Prostate gland (tissue), 2 donors: ENCODE data around the gene LPCAT1. TPM values are rescaled to one million over a fixed set of nuclear protein-coding genes. Genes with fewer than 3 reads are reported as not detected.
A peak's percentile ranks its signal among the peaks of the same experiment; 100 is the strongest.

Experiments used
- DNase-seq: peaks from one replicate; pipeline ENCODE4 v3.0.0-alpha.2; 2019; ENCODE audit warnings: low spot score
- H3K27ac ChIP-seq, 2 donors: fragments of 200-600 bp; sonication (generic); 2 replicates each; pipeline ENCODE4 v1.5.1; 2017 to 2019
- H3K27me3 ChIP-seq: fragments of 200-600 bp; sonication (generic); replicated peaks from 2 replicates; pipeline ENCODE4 v1.5.1; 2019; ENCODE audit not compliant: insufficient read depth
- H3K36me3 ChIP-seq, 2 donors: fragments of 200-600 bp; sonication (generic); 1 replicate in 1 of 2; 2 replicates in 1 of 2; pipeline versions ENCODE4 v1.5.1 to v1.8.1; 2017 to 2019
- H3K4me1 ChIP-seq: fragments of 200-600 bp; sonication (generic); replicated peaks from 2 replicates; pipeline ENCODE4 v1.5.1; 2019
- H3K4me3 ChIP-seq, 2 donors: fragments of 200-600 bp; sonication (generic); 2 replicates each; pipeline ENCODE4 v1.5.1; 2017 to 2019
- H3K9me3 ChIP-seq: fragments of 200-600 bp; sonication (generic); 2 replicates; pipeline ENCODE4 v1.5.1; 2017
- POLR2A ChIP-seq: fragments of 450-650 bp; IDR thresholded peaks from one replicate; pipeline ENCODE4 v1.6.1; 2016; ENCODE audit warnings: antibody characterized with exemption, mild to moderate bottlenecking
- POLR2AphosphoS5 ChIP-seq: sonication (generic); formaldehyde crosslinking; IDR thresholded peaks from one replicate; pipeline ENCODE4 v1.6.1; 2017; ENCODE audit warnings: antibody characterized with exemption
- WGBS: methylation state at CpG from one replicate; pipeline ENCODE4 v1.1.5; 2018; 5-methylcytosine and 5-hydroxymethylcytosine counted together
- intact Hi-C: fragments of 100-400 bp; cut with DNase I; formaldehyde crosslinking; loops from one replicate; pipeline ENCODE4 v1.14.2; 2022
- total RNA-seq, 2 donors: library from RNA; depleted of rRNA; stranded (reverse); fragments of >200 nt; gene quantifications; one replicate each; pipeline ENCODE4 v1.1.0, GENCODE V29; 2016
- TF ChIP-seq, protein P1 (sequence below), 4 experiments: fragments of 200-600 bp in 2 of 4; fragments of 450-650 bp in 2 of 4; sonication (generic) in 2 of 4; IDR thresholded peaks; 1 replicate in 3 of 4; 2 replicates in 1 of 4; pipeline ENCODE4 v1.5.1; 2016 to 2019; ENCODE audit warnings: antibody characterized with exemption in 4 of 4, mild to moderate bottlenecking in 2 of 4, moderate library complexity in 2 of 4

Gene LPCAT1
- total RNA-seq, 2 donors from 2014 or later = 22.6 to 23.9 TPM

DNA sequence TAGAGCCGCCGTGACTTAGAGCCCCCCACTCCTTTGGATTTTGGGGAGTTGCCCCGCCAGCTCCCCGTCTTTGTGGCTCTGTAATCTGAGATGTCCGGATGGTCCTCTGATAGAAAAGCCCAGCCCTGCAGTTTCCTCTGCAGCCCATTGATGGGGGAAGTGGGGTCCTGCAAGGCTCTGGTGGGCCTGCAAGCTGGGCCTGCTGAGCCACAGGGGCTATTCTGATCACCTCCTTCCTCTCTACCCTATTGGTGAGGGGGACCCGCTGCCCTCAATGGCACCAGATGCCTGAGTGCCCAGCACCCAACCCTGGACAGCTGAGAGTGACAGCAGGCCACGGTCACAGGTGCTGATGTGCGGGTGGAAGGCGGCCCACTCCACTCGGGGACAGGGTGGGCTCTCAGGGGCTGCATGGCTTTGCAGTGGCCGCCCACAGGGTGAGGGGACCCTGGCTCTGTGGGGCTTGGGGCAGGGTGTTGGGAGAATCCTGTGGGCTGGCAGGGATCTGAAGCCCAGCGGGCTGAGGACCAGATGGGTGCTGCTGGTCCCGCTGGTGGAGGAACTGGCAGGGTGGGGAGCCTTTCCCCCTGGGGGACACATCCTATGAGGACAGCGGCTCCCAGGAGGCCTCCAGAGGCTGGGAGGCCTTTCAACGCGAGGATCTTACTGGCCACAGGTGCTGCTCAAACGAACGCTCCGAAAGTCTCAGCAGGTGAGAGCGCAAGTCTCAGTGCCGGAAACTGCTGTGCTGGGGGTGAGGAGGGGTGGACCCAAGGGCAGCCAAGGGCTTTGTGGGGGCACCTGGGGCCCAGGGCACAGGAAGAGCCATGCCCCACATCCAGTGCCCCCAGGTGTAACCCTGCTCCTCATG lies 30.0 kb upstream of the LPCAT1 start:
- Histone ChIP-seq H3K4me3 (no peak overlapping the region), H3K27ac (no peak overlapping the region), H3K36me3 (no peaks in the 10 kb centered on the region), H3K27me3 (peaks cover 3% of the 10 kb centered on the region), H3K9me3 (no peaks in the 10 kb centered on the region), H3K4me1 (no peaks in the 10 kb centered on the region)
- 93% methylated on average over 18 of the region's 21 CpGs for WGBS
- TF ChIP-seq POLR2AphosphoS5 (no peak), POLR2A (no peak)
- TF ChIP-seq, protein P1, sequence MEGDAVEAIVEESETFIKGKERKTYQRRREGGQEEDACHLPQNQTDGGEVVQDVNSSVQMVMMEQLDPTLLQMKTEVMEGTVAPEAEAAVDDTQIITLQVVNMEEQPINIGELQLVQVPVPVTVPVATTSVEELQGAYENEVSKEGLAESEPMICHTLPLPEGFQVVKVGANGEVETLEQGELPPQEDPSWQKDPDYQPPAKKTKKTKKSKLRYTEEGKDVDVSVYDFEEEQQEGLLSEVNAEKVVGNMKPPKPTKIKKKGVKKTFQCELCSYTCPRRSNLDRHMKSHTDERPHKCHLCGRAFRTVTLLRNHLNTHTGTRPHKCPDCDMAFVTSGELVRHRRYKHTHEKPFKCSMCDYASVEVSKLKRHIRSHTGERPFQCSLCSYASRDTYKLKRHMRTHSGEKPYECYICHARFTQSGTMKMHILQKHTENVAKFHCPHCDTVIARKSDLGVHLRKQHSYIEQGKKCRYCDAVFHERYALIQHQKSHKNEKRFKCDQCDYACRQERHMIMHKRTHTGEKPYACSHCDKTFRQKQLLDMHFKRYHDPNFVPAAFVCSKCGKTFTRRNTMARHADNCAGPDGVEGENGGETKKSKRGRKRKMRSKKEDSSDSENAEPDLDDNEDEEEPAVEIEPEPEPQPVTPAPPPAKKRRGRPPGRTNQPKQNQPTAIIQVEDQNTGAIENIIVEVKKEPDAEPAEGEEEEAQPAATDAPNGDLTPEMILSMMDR (IDR thresholded peaks at IDR 0.05) = no peak
- intact Hi-C loops = no loop called here
- DNase-seq = peak; percentile 1

DNA sequence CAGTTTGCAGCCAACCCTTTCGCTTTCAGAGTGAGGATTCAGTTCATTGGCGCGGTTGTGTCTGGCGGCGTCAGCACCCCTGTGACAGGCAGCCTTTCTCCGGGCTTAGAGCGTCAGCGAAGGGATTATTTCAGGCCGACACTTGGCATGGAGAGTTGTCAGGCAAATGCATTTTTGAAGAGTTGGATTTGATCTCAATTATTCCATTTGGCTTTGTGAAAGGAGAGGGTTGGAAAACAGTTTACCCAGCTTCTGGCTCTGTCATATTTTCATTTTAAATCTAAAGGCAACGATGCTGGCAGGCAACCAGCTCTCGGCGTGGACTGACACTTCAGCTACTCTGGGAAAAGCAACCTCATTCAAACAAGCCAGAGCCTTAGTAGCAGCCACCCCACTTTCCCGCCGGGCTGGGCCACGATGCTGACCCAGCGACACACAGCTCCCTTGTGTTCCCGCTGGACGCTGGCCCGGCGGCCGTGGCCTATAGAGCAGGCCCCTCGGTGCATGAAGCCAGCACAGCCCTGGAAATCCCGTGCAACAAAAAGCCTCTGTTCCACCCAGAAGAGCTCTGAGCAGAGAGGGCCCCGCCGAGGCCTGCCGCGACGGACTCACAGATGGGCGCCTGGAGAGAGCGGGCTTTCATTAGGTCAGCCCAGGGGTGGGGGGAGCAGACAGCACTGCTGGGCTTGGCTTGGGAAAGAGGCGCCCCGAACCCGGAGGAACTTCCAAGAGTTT lies 28.9 kb upstream of the LPCAT1 start:
- H3K4me3 ChIP-seq = no peak overlapping the region
- TF ChIP-seq POLR2AphosphoS5 (no peak), POLR2A (no peak)
- TF ChIP-seq, protein P1 (IDR thresholded peaks at IDR 0.05) = no peak
- WGBS = 50% methylated on average over 33 of the region's 33 CpGs

DNA sequence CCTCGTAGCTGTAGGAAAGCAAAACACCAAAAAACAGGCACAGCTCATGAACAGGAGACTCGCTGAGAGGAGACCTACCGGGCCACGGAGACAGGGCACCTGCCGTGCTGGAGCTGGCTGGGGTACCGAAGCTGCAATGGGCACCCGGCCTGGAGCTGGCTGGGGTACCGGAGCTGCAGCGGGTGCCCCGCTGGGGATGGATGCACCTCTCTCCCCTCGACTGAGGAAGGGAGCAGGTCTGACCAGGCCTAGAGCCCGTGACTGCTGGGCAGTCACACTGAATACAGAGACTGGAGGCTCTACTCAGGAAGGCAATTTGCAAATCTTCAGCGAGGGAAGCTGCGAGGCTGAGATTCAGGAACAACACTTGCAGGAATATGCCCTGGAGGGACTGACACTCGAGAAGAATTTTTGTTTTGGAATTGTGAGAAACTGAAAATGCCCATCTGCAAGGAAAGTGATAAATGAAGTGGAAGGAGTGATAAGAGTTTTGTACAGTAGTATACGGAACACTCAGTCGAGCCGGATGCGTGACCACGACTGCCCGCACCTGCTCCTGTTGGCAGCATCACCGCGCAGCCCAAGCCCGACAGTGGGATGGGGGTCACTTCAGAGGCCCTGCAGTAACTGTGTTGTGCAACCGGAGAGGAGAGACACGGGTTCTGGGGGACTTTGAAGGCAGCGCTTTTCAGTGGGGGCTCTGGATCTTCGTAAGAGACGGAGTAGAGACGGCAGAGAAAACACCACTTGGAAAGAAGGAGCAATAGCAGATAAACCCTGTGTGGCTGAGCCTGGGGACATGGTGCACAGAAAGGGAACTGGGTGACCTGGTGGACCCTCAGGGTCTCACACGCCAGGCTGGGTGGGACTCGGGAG lies 27.9 kb upstream of the LPCAT1 start:
- Histone ChIP-seq H3K4me3 (no peak overlapping the region), H3K27me3 (peaks cover 3% of the 10 kb centered on the region), H3K4me1 (no peaks in the 10 kb centered on the region), H3K9me3 (no peaks in the 10 kb centered on the region), H3K27ac (no peak overlapping the region), H3K36me3 (no peaks in the 10 kb centered on the region)
- 87% methylated on average over 32 of the region's 32 CpGs for WGBS
- TF ChIP-seq POLR2AphosphoS5 (no peak), POLR2A (no peak)
- TF ChIP-seq, protein P1 (IDR thresholded peaks at IDR 0.05) = no peak
- intact Hi-C loops = no loop called here
- DNase-seq = peak; percentile 2

More for the DNA sequence above, 28.9 kb upstream of the LPCAT1 start:
- no peaks in the 10 kb centered on the region for H3K4me1 ChIP-seq
- no peaks in the 10 kb centered on the region for H3K9me3 ChIP-seq
- H3K27ac ChIP-seq = no peak overlapping the region
- intact Hi-C loops = no loop called here
- DNase-seq = peak; percentile 3
- H3K27me3 ChIP-seq = peaks cover 3% of the 10 kb centered on the region
- H3K36me3 ChIP-seq = no peaks in the 10 kb centered on the region

DNA sequence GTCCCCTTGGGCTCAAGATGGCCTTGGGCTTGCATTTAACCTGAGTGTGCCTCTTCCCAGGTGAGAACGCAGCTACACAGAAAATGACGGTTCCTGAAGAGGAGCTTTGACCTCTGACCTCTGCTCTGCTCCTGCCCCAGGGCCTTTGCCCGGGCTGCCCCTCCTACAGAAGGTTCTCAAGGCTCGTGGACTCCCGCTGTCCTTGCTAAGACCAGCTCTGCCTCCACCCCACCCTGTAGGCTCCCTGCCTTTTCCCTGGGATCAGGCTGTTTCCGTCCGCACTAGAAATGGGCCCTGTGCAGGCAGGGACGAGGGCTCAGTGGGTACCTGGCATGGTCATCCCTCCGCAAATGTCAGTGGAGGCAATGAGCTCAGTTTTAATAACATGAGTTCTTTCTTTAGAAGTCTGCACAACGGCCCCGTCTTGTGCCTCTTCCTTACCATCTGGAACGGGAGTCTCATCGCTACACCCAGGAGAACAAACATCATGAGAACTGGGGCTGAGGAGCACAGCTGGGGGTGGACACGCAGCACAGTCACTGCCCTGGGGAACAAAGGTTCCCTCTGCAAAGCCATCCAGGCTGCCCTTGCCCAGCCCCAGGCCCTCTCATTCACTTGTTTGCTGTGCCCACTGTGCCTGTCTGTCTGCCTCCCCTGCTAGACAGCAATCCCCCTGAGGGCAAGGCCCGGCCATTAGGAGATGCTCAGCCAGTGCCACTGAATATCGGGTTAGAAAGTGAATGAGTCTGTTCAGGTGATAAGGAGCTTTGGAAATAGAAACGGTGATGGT lies 26.7 kb upstream of the LPCAT1 start:
- WGBS = 93% methylated on average over 16 of the region's 17 CpGs
- intact Hi-C loops = no loop called here
- no peak for DNase-seq

More for the DNA sequence above, 26.7 kb upstream of the LPCAT1 start:
- Histone ChIP-seq H3K36me3 (no peaks in the 10 kb centered on the region), H3K27me3 (peaks cover 3% of the 10 kb centered on the region), H3K9me3 (no peaks in the 10 kb centered on the region), H3K4me3 (no peak overlapping the region), H3K4me1 (no peaks in the 10 kb centered on the region), H3K27ac (no peak overlapping the region)
- no peak for TF ChIP-seq POLR2A
